GM12872 (cell line): ENCODE results near the gene MAEL.

Source experiments
- CTCF ChIP-seq: IDR thresholded peaks from 3 replicates; pipeline ENCODE4 v1.5.1; 2011; ENCODE audit warnings: low read depth, mild to moderate bottlenecking, low read length, moderate library complexity; ENCODE audit not compliant: insufficient read depth

Gene MAEL

GRCh38 chr1:167068761-167069160 is 79.7 kb downstream of the MAEL start:
- no peak for TF ChIP-seq CTCF

- no peak for TF ChIP-seq CTCF
Observed at GRCh38 chr1:167071286-167071685, 82.2 kb downstream of the MAEL start.
